BJ (cell line): ENCODE results near the gene HDAC11. TPM values are rescaled to one million over a fixed set of nuclear protein-coding genes. Genes with fewer than 3 reads are reported as not detected.

Experiments
- CTCF ChIA-PET: fragments of 350-600 bp; formaldehyde crosslinking; extraction: SDS; loops from one replicate; lab custom pipeline; 2021; ENCODE audit warnings: antibody characterized with exemption, inconsistent platforms; lab: Yijun Ruan, JAX
- POLR2A ChIA-PET: fragments of 300-600 bp; sonication (Branson Sonifier 250); formaldehyde crosslinking; extraction: SDS; loops from one replicate; lab custom pipeline; 2021; ENCODE audit warnings: antibody characterized with exemption; lab: Charles Lee
- DNase-seq: peaks from one replicate; pipeline ENCODE4 v3.0.0-alpha.2; 2011; ENCODE audit warnings: low read depth
- H3K27me3 ChIP-seq: 2 replicates; pipeline ENCODE4 v1.6.0; 2011; ENCODE audit warnings: low read length; ENCODE audit not compliant: control insufficient read depth, insufficient read depth
- H3K36me3 ChIP-seq: 2 replicates; pipeline ENCODE4 v1.5.1; 2011; ENCODE audit warnings: low read length; ENCODE audit not compliant: control insufficient read depth, insufficient read depth
- H3K4me3 ChIP-seq: 2 replicates; pipeline ENCODE4 v1.5.1; 2011; ENCODE audit warnings: low read depth, mild to moderate bottlenecking, control low read depth, low read length
- polyA plus RNA-seq: library from polyadenylated mRNA; depleted of rRNA; stranded (reverse); fragments of >200 nt; gene quantifications from 2 replicates; pipeline ENCODE4 v1.2.3, GENCODE V29; 2011
- TF ChIP-seq, protein P1 (sequence below): IDR thresholded peaks from 2 replicates; pipeline ENCODE4 v1.5.1; 2011; ENCODE audit warnings: low read depth, mild to moderate bottlenecking, control low read depth, inconsistent platforms, low read length, moderate library complexity; ENCODE audit not compliant: insufficient read depth

Gene HDAC11
- polyA plus RNA-seq, 1 experiment, result 16.0 TPM

DNA sequence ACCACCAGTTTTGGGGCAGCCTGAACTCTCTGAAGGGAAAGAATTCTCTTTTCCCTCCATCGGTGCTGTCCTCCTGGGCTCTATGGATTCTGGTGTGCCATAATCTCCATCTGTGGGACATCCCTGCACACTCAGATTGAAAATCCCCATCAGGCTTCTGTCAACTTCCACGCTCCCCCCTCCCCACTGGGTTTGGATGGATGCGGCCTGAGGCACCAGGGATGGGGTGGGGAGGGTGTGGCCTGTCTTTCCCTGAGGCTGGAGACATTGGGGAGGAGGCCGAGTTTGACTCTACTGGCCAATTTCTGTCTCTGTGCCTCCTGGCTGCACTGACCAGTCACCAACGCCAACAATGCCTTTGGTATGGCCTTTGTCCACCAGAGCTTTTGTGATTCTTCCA, 52.5 kb downstream of the HDAC11 start:
- ChIA-PET POLR2A (no interaction called here), CTCF (interaction anchor here (1.4 kb wide), 1 partner anchor 18 kb away, joined by 3 read pairs; no protein-coding TSS in a partner anchor)
- H3K4me3 ChIP-seq, result no peak overlapping the region
- TF ChIP-seq, protein P1, sequence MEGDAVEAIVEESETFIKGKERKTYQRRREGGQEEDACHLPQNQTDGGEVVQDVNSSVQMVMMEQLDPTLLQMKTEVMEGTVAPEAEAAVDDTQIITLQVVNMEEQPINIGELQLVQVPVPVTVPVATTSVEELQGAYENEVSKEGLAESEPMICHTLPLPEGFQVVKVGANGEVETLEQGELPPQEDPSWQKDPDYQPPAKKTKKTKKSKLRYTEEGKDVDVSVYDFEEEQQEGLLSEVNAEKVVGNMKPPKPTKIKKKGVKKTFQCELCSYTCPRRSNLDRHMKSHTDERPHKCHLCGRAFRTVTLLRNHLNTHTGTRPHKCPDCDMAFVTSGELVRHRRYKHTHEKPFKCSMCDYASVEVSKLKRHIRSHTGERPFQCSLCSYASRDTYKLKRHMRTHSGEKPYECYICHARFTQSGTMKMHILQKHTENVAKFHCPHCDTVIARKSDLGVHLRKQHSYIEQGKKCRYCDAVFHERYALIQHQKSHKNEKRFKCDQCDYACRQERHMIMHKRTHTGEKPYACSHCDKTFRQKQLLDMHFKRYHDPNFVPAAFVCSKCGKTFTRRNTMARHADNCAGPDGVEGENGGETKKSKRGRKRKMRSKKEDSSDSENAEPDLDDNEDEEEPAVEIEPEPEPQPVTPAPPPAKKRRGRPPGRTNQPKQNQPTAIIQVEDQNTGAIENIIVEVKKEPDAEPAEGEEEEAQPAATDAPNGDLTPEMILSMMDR, result no peak
- no peak for DNase-seq
- no peaks in the 10 kb centered on the region for H3K36me3 ChIP-seq
- no peaks in the 10 kb centered on the region for H3K27me3 ChIP-seq

GRCh38 chr3:13533885-13534301, 53.8 kb downstream of the HDAC11 start:
- ChIA-PET CTCF (interaction anchor here (0.6 to 0.9 kb wide), 3 partner anchors 21 to 114 kb away, joined by 4 read pairs; no protein-coding TSS in a partner anchor), POLR2A (interaction anchor here (0.7 kb wide), 1 partner anchor 9 kb away, joined by 5 read pairs; no protein-coding TSS in a partner anchor)
- no peak overlapping the region for H3K4me3 ChIP-seq
- no peaks in the 10 kb centered on the region for H3K36me3 ChIP-seq
- no peaks in the 10 kb centered on the region for H3K27me3 ChIP-seq
- DNase-seq, result no peak
- TF ChIP-seq, protein P1, result no peak

DNA sequence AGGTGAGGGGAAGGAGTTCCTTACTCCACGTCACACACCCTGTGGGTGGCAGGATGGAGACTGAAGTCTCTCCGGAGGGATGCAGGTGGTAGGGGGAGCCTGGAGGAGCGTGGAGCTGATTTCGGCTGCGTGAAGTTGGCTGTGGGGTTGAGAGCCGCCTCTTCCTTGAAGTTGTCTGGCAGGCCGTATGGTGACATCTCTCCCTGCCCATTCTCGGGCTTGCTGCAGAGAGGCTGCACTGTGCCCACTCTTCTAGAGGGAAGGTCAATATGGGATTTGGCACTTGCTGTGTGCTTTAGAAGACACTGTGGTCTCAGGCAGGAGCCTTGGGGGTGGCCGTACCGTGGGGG, 55.4 kb downstream of the HDAC11 start:
- ChIA-PET CTCF (interaction anchor here (1.2 kb wide), 1 partner anchor 27 kb away, joined by 3 read pairs; no protein-coding TSS in a partner anchor), POLR2A (no interaction called here)
- TF ChIP-seq, protein P1, result no peak
- no peaks in the 10 kb centered on the region for H3K36me3 ChIP-seq
- no peak overlapping the region for H3K4me3 ChIP-seq
- DNase-seq, result no peak
- no peaks in the 10 kb centered on the region for H3K27me3 ChIP-seq

- CTCF ChIA-PET, result interaction anchor here (1.0 to 1.9 kb wide), 2 partner anchors 7 to 11 kb away, joined by 3 to 4 read pairs; no protein-coding TSS in a partner anchor
- Histone ChIP-seq H3K36me3 (no peaks in the 10 kb centered on the region), H3K4me3 (no peak overlapping the region), H3K27me3 (no peaks in the 10 kb centered on the region)
- TF ChIP-seq, protein P1, result no peak
- POLR2A ChIA-PET, result no interaction called here
- no peak for DNase-seq
Measured at GRCh38 chr3:13535905-13536304, 55.8 kb downstream of the HDAC11 start.

DNA sequence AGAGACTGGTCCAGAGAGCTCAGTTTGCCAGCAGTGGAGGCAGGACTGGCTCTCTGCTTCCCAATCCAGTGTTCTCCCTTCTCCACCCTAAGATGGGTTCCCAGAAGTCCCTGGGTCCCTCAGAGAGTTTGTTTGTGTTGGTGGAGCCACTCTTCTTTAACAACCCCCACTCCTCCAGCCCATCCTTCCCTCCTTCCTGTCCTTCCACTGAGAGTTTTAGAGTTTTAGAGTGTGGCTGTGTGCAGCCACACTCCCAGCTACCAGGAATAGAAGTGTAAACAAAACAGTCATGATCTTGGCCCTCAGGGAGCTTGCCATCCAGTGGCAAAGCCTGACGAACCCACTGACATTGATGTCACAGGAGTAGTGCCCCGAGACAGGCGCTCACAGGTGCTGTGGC, 56.3 kb downstream of the HDAC11 start:
- no peaks in the 10 kb centered on the region for H3K27me3 ChIP-seq
- H3K36me3 ChIP-seq, result no peaks in the 10 kb centered on the region
- DNase-seq, result no peak
- CTCF ChIA-PET, result interaction anchor here (0.5 to 1.9 kb wide), 3 partner anchors 8 to 89 kb away, joined by 3 to 4 read pairs (median 3); no protein-coding TSS in a partner anchor
- H3K4me3 ChIP-seq, result no peak overlapping the region
- TF ChIP-seq, protein P1, result no peak
- POLR2A ChIA-PET, result no interaction called here
